Keratinocyte (primary cell): ENCODE data around the gene IQCK. TPM values are rescaled to one million over a fixed set of nuclear protein-coding genes. Genes with fewer than 3 reads are reported as not detected.

Experiments used
- DNase-seq: peaks from one replicate; pipeline ENCODE4 v3.0.0-alpha.2; 2011; ENCODE audit warnings: low read depth, missing footprints, low spot score
- FAIRE-seq: peaks from 2 replicates; lab custom pipeline; 2011; peaks lifted over from hg19 to GRCh38; lab: Jason Lieb, UNC
- H2AFZ ChIP-seq: 2 replicates; pipeline ENCODE4 v1.6.0; 2012; ENCODE audit warnings: low read length, control low read depth, inconsistent platforms; ENCODE audit not compliant: control insufficient read depth
- H3K27ac ChIP-seq: 2 replicates; pipeline ENCODE4 v1.5.1; 2011; ENCODE audit warnings: low read length; ENCODE audit not compliant: control insufficient read depth, insufficient read depth
- H3K27me3 ChIP-seq: 3 replicates; pipeline ENCODE4 v1.6.0; 2011; ENCODE audit warnings: low read length; ENCODE audit not compliant: control insufficient read depth, insufficient read depth; ENCODE audit errors: extremely low read depth
- H3K36me3 ChIP-seq, 2 experiments: 2 replicates in 1 of 2; 3 replicates in 1 of 2; pipeline ENCODE4 v1.5.1; 2011; ENCODE audit warnings: low read length in 2 of 2, mild to moderate bottlenecking in 1 of 2; ENCODE audit not compliant: control insufficient read depth in 2 of 2, insufficient read depth in 2 of 2; ENCODE audit errors: extremely low read depth in 1 of 2
- H3K4me1 ChIP-seq: 3 replicates; pipeline ENCODE4 v1.5.1; 2011; ENCODE audit warnings: low read length; ENCODE audit not compliant: control insufficient read depth, insufficient read depth; ENCODE audit errors: extremely low read depth
- H3K4me2 ChIP-seq: 3 replicates; pipeline ENCODE4 v1.6.0; 2011; ENCODE audit warnings: low read depth, low read length; ENCODE audit not compliant: control insufficient read depth, insufficient read depth; ENCODE audit errors: extremely low read depth
- H3K4me3 ChIP-seq, 3 experiments: fragments of 200-600 bp in 1 of 3; sonication (generic) in 1 of 3; 2 replicates in 2 of 3; 3 replicates in 1 of 3; pipeline ENCODE4 v1.5.1; 2011 to 2016; ENCODE audit warnings: low read length in 3 of 3, mild to moderate bottlenecking in 3 of 3, control low read depth in 2 of 3, inconsistent platforms in 1 of 3, low read depth in 1 of 3, mixed read lengths in 1 of 3, mixed run types in 1 of 3, moderate library complexity in 1 of 3; ENCODE audit not compliant: control insufficient read depth in 2 of 3, insufficient read depth in 2 of 3; ENCODE audit errors: extremely low read depth in 1 of 3
- H3K79me2 ChIP-seq: 2 replicates; pipeline ENCODE4 v1.6.0; 2012; ENCODE audit warnings: low read length; ENCODE audit not compliant: control insufficient read depth, insufficient read depth
- H3K9ac ChIP-seq: 3 replicates; pipeline ENCODE4 v1.6.0; 2011; ENCODE audit warnings: low read length; ENCODE audit not compliant: control insufficient read depth, insufficient read depth; ENCODE audit errors: extremely low read depth
- H3K9me1 ChIP-seq: 3 replicates; pipeline ENCODE4 v1.6.0; 2011; ENCODE audit warnings: low read length; ENCODE audit not compliant: control insufficient read depth, insufficient read depth; ENCODE audit errors: extremely low read depth
- H3K9me3 ChIP-seq: 2 replicates; pipeline ENCODE4 v1.5.1; 2012; ENCODE audit warnings: low read depth, low read length; ENCODE audit not compliant: control insufficient read depth
- H4K20me1 ChIP-seq: 3 replicates; pipeline ENCODE4 v1.6.0; 2011; ENCODE audit warnings: low read length; ENCODE audit not compliant: control insufficient read depth, insufficient read depth; ENCODE audit errors: extremely low read depth
- CTCF ChIP-seq, 3 experiments: IDR thresholded peaks in 1 of 3; conservative IDR thresholded peaks in 1 of 3; optimal IDR thresholded peaks in 1 of 3; 2 replicates in 2 of 3; 3 replicates in 1 of 3; pipeline versions ENCODE3 to v1.5.1; 2011; ENCODE audit warnings: low read length in 3 of 3, mild to moderate bottlenecking in 3 of 3, moderate library complexity in 2 of 3, control low read depth in 1 of 3, inconsistent platforms in 1 of 3; ENCODE audit not compliant: insufficient read depth in 2 of 3; ENCODE audit errors: extremely low read depth in 1 of 3
- EZH2 ChIP-seq: IDR thresholded peaks from one replicate; pipeline ENCODE4 v1.6.1; 2012; ENCODE audit warnings: inconsistent platforms, mild to moderate bottlenecking, low read length, moderate library complexity
- dilution Hi-C: fragments of 300-500 bp; cut with MboI; formaldehyde crosslinking; loops from one replicate; pipeline ENCODE4 v1.7.0; 2020; ENCODE audit warnings: low sequenced_read_pairs; ENCODE audit not compliant: extremely low pct_ligation_motif_present
- polyA plus RNA-seq, 5 experiments: library from polyadenylated mRNA; depleted of rRNA in 3 of 5; stranded (reverse) in 3 of 5; stranded (forward) in 1 of 5; unstranded in 1 of 5; fragments of >200 nt; gene quantifications; 1 replicate in 1 of 5; 2 replicates in 3 of 5; 3 replicates in 1 of 5; pipeline versions ENCODE4 v1.2.1 to v1.2.3, GENCODE V29; 2011 to 2012; ENCODE audit warnings: missing spikeins in 2 of 5, low read depth in 1 of 5, low replicate concordance in 1 of 5

IQCK gene
- polyA plus RNA-seq, 1 donor (not counting 4 experiments of a cell fraction or from before 2014, with no cell fraction given): 9.7 TPM

DNA sequence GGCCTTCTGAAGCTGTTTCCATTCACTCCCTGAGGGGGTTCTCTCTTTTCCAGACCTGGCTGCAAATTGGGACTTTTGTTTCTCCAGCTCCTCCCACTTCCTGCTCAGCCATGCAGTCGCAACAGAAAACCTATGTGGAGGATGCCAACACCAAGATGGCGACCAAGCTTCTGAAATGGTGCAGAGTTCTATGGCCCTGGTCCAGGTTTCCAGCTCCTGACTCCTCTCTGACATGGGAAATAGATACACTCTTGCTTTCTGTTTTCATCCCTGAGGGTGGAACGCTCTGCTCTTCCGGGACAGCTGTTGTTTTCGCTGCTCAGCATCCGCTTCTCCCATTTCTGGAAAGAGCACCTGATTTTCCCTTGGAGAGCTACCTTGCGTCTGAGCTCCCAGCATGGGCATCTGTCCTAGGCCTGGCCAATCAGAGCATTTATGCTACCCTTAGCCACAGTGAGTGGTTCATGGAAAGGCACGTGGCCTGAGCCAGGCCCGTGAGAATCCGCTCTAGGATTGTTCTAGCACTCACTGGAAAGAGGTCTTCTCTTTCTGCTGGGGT is 158.5 kb downstream of the IQCK start:
- H2AFZ ChIP-seq: no peak overlapping the region
- H3K9me1 ChIP-seq: no peaks in the 10 kb centered on the region
- H3K9me3 ChIP-seq: no peaks in the 10 kb centered on the region
- no peak overlapping the region for H3K27ac ChIP-seq
- H3K4me1 ChIP-seq: peaks cover 8% of the 10 kb centered on the region
- no peaks in the 10 kb centered on the region for H3K36me3 ChIP-seq
- no peak overlapping the region for H3K4me3 ChIP-seq
- no peaks in the 10 kb centered on the region for H3K27me3 ChIP-seq
- H3K4me2 ChIP-seq: no peak overlapping the region
- no peaks in the 10 kb centered on the region for H3K79me2 ChIP-seq
- dilution Hi-C loops: no loop called here
- DNase-seq (no peak), FAIRE-seq (no peak)
- no peak overlapping the region for H3K9ac ChIP-seq
- no peak for TF ChIP-seq EZH2
- TF ChIP-seq CTCF (optimal IDR thresholded peaks at IDR 0.05 in 1 of 3, IDR thresholded peaks at IDR 0.05 in 1 of 3, conservative IDR thresholded peaks at IDR 0.05 in 1 of 3; ENCODE audit: extremely low read depth in 1 of 3, insufficient read depth in 2 of 3, low read length in 3 of 3): no peak
- no peaks in the 10 kb centered on the region for H4K20me1 ChIP-seq

DNA sequence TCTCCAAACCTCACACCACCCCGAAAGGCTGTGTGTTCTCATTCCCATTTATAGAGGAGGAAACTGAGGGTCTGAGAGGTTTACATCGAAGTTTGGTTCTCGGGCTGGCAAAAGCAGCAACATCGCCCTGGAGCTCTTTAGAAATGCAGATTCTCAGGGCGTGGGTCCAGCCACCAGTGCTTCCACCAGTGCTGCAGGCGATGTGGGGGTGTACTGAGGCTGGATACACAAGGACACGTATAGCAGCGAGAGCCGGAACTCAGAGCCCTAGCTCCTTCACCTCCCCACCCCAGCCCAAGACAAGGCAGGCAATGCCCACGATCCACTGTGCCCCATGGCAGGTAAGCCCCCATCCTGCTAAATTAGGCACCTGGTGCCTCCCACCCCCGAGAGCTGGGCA is 160.7 kb downstream of the IQCK start:
- Histone ChIP-seq H3K9me1 (no peaks in the 10 kb centered on the region), H3K4me3 (no peak overlapping the region), H3K36me3 (no peaks in the 10 kb centered on the region), H2AFZ (no peak overlapping the region), H3K27ac (no peak overlapping the region), H3K27me3 (peaks cover 16% of the 10 kb centered on the region), H4K20me1 (no peaks in the 10 kb centered on the region), H3K79me2 (no peaks in the 10 kb centered on the region), H3K9me3 (no peaks in the 10 kb centered on the region), H3K4me2 (peak overlapping the region; percentile 47), H3K9ac (no peak overlapping the region), H3K4me1 (peaks cover 8% of the 10 kb centered on the region)
- FAIRE-seq (no peak), DNase-seq (no peak)
- TF ChIP-seq CTCF (optimal IDR thresholded peaks at IDR 0.05 in 1 of 3, IDR thresholded peaks at IDR 0.05 in 1 of 3, conservative IDR thresholded peaks at IDR 0.05 in 1 of 3; ENCODE audit: extremely low read depth in 1 of 3, insufficient read depth in 2 of 3, low read length in 3 of 3): no peak
- no peak for TF ChIP-seq EZH2
- dilution Hi-C loops: no loop called here
